Keratinocyte (primary cell): ENCODE measurements around the gene SHPK.

Source experiments
- CTCF ChIP-seq, 3 experiments: IDR thresholded peaks in 1 of 3; conservative IDR thresholded peaks in 1 of 3; optimal IDR thresholded peaks in 1 of 3; 2 replicates in 2 of 3; 3 replicates in 1 of 3; pipeline versions ENCODE3 to v1.5.1; 2011; ENCODE audit warnings: low read length in 3 of 3, mild to moderate bottlenecking in 3 of 3, moderate library complexity in 2 of 3, control low read depth in 1 of 3, inconsistent platforms in 1 of 3; ENCODE audit not compliant: insufficient read depth in 2 of 3; ENCODE audit errors: extremely low read depth in 1 of 3
- EZH2 ChIP-seq: IDR thresholded peaks from one replicate; pipeline ENCODE4 v1.6.1; 2012; ENCODE audit warnings: inconsistent platforms, mild to moderate bottlenecking, low read length, moderate library complexity

- TF ChIP-seq CTCF (optimal IDR thresholded peaks at IDR 0.05 in 1 of 3, IDR thresholded peaks at IDR 0.05 in 1 of 3, conservative IDR thresholded peaks at IDR 0.05 in 1 of 3; ENCODE audit: extremely low read depth in 1 of 3, insufficient read depth in 2 of 3, low read length in 3 of 3) (peak; percentile 95 to 98 (median 96)), EZH2 (no peak)
These were observed 47.0 kb upstream of the SHPK start for GRCh38 chr17:3683054-3683511.
